Fibroblast of pulmonary artery (primary cell): ENCODE results near the gene NUDT1.

Experiments
- DNase-seq: peaks from one replicate; pipeline ENCODE4 v3.0.0-alpha.2; 2010; ENCODE audit warnings: low read depth
- H3K4me3 ChIP-seq: replicated peaks from 2 replicates; pipeline ENCODE4 v1.5.1; 2011; ENCODE audit warnings: low read depth, mild to moderate bottlenecking, control low read depth, low read length, moderate library complexity
- CTCF ChIP-seq: IDR thresholded peaks from 2 replicates; pipeline ENCODE4 v1.5.1; 2011; ENCODE audit warnings: mild to moderate bottlenecking, control low read depth, low read length, inconsistent platforms; ENCODE audit errors: missing control alignments

Gene NUDT1

GRCh38 chr7:2248984-2249694 lies 7.1 kb downstream of the NUDT1 start:
- peak; percentile 6 for TF ChIP-seq CTCF
- DNase-seq: peak; percentile 95

GRCh38 chr7:2249744-2250323 lies 7.8 kb downstream of the NUDT1 start:
- no peak for TF ChIP-seq CTCF
- no peak overlapping the region for H3K4me3 ChIP-seq
- no peak for DNase-seq

More at GRCh38 chr7:2248984-2249694, 7.1 kb downstream of the NUDT1 start:
- H3K4me3 ChIP-seq: no peak overlapping the region

GRCh38 chr7:2251381-2251780 lies 9.4 kb downstream of the NUDT1 start:
- H3K4me3 ChIP-seq: no peak overlapping the region
- TF ChIP-seq CTCF: no peak
- no peak for DNase-seq

GRCh38 chr7:2251841-2252771 lies 10.1 kb downstream of the NUDT1 start:
- no peak overlapping the region for H3K4me3 ChIP-seq
- TF ChIP-seq CTCF: no peak
- no peak for DNase-seq

GRCh38 chr7:2253021-2253420 lies 11.0 kb downstream of the NUDT1 start:
- no peak for DNase-seq
- no peak for TF ChIP-seq CTCF
- H3K4me3 ChIP-seq: no peak overlapping the region

GRCh38 chr7:2253525-2254244 lies 11.7 kb downstream of the NUDT1 start:
- no peak for TF ChIP-seq CTCF
- no peak overlapping the region for H3K4me3 ChIP-seq
- no peak for DNase-seq
